NT2/D1 (cell line): ENCODE measurements around the gene PPP1R14D.

Experiments
- YY1 ChIP-seq: IDR thresholded peaks from 2 replicates; pipeline ENCODE4 v1.6.1; 2011; ENCODE audit not compliant: insufficient read length, insufficient read depth
- ZNF274 ChIP-seq: IDR thresholded peaks from 2 replicates; pipeline ENCODE4 v1.6.1; 2011; ENCODE audit warnings: mild to moderate bottlenecking, low read depth, low read length

GRCh38 chr15:40826423-40827075 is 2.0 kb downstream of the PPP1R14D start:
- no peak for TF ChIP-seq ZNF274
- no peak for TF ChIP-seq YY1
